Liver (tissue), 9 donors: Measurements from ENCODE around the gene URAD. TPM values are rescaled to one million over a fixed set of nuclear protein-coding genes. Genes with fewer than 3 reads are reported as not detected.

ENCODE experiments used
- DNase-seq: peaks from one replicate; pipeline ENCODE4 v3.0.0-alpha.2; 2017; ENCODE audit warnings: low spot score
- H3K27ac ChIP-seq, 2 donors: one replicate each; pipeline ENCODE4 v1.7.0; 2013; ENCODE audit warnings: inconsistent platforms in 2 of 2, low read length in 2 of 2, control low read depth in 1 of 2, low read depth in 1 of 2, mild to moderate bottlenecking in 1 of 2
- H3K27me3 ChIP-seq, 4 donors: one replicate each; pipeline versions ENCODE4 v1.6.1 to v1.7.0; 2013; ENCODE audit warnings: low read length in 3 of 4, inconsistent platforms in 1 of 4, mild to moderate bottlenecking in 1 of 4, moderate library complexity in 1 of 4; ENCODE audit not compliant: control insufficient read depth in 4 of 4, insufficient read depth in 4 of 4
- H3K36me3 ChIP-seq, 4 donors: one replicate each; pipeline versions ENCODE4 v1.6.1 to v1.7.0; 2013; ENCODE audit warnings: low read length in 3 of 4, mild to moderate bottlenecking in 3 of 4, low read depth in 1 of 4, moderate library complexity in 1 of 4; ENCODE audit not compliant: control insufficient read depth in 4 of 4, insufficient read depth in 3 of 4
- H3K4me1 ChIP-seq, 4 donors: one replicate each; pipeline versions ENCODE4 v1.6.1 to v1.7.0; 2013; ENCODE audit warnings: low read length in 3 of 4, mild to moderate bottlenecking in 3 of 4, moderate library complexity in 1 of 4; ENCODE audit not compliant: control insufficient read depth in 4 of 4, insufficient read depth in 4 of 4
- H3K4me3 ChIP-seq, 3 donors: one replicate each; pipeline versions ENCODE4 v1.6.1 to v1.7.0; 2013; ENCODE audit warnings: low read length in 3 of 3, control low read depth in 1 of 3, low read depth in 1 of 3, mild to moderate bottlenecking in 1 of 3
- H3K9ac ChIP-seq, 2 donors: one replicate each; pipeline ENCODE4 v1.7.0; 2013; ENCODE audit warnings: low read length in 2 of 2, mild to moderate bottlenecking in 2 of 2, moderate library complexity in 2 of 2, control low read depth in 1 of 2, low read depth in 1 of 2
- H3K9me3 ChIP-seq, 4 donors: one replicate each; pipeline versions ENCODE4 v1.6.1 to v1.7.0; 2013; ENCODE audit warnings: low read length in 3 of 4; ENCODE audit not compliant: control insufficient read depth in 4 of 4
- EGR1 ChIP-seq, 2 donors: IDR thresholded peaks; 2 replicates each; pipeline ENCODE4 v1.6.1; 2016 to 2018; ENCODE audit warnings: antibody characterized with exemption in 2 of 2, low read depth in 2 of 2
- FOXA1 ChIP-seq: IDR thresholded peaks from 2 replicates; pipeline ENCODE4 v1.6.1; 2016; ENCODE audit warnings: antibody characterized with exemption
- FOXA2 ChIP-seq: IDR thresholded peaks from 2 replicates; pipeline ENCODE4 v1.6.1; 2016; ENCODE audit warnings: antibody characterized with exemption
- GABPA ChIP-seq, 2 donors: IDR thresholded peaks in 1 of 2; conservative IDR thresholded peaks in 1 of 2; 2 replicates each; pipeline ENCODE4 v1.6.1; 2016; ENCODE audit warnings: antibody characterized with exemption in 2 of 2, mild to moderate bottlenecking in 1 of 2, moderate library complexity in 1 of 2
- HNF4A ChIP-seq, 2 donors: conservative IDR thresholded peaks; 2 replicates each; pipeline ENCODE4 v1.6.1; 2016; ENCODE audit warnings: antibody characterized with exemption in 2 of 2, mild to moderate bottlenecking in 2 of 2
- HNF4G ChIP-seq: IDR thresholded peaks from 2 replicates; pipeline ENCODE4 v1.6.1; 2016; ENCODE audit warnings: antibody characterized with exemption
- JUND ChIP-seq, 2 donors: IDR thresholded peaks; 2 replicates each; pipeline ENCODE4 v1.6.1; 2016; ENCODE audit warnings: antibody characterized with exemption in 2 of 2
- NR2F2 ChIP-seq: IDR thresholded peaks from 2 replicates; pipeline ENCODE4 v1.6.1; 2016; ENCODE audit warnings: antibody characterized with exemption
- RAD21 ChIP-seq, 2 donors: IDR thresholded peaks; 2 replicates each; pipeline ENCODE4 v1.6.1; 2016; ENCODE audit warnings: antibody characterized with exemption in 2 of 2, mild to moderate bottlenecking in 2 of 2
- RXRA ChIP-seq, 2 donors: IDR thresholded peaks; 2 replicates each; pipeline ENCODE4 v1.6.1; 2017 to 2018; ENCODE audit warnings: antibody characterized with exemption in 2 of 2, mild to moderate bottlenecking in 1 of 2
- SP1 ChIP-seq: IDR thresholded peaks from 2 replicates; pipeline ENCODE4 v1.6.1; 2018; ENCODE audit warnings: antibody characterized with exemption, mild to moderate bottlenecking
- TAF1 ChIP-seq: conservative IDR thresholded peaks from 2 replicates; pipeline ENCODE4 v1.6.1; 2016; ENCODE audit warnings: antibody characterized with exemption, mild to moderate bottlenecking
- YY1 ChIP-seq: IDR thresholded peaks from 2 replicates; pipeline ENCODE4 v1.6.1; 2016; ENCODE audit warnings: antibody characterized with exemption, mild to moderate bottlenecking
- WGBS: extraction: QIAGEN DNeasy Blood & Tissue Kit; methylation state at CpG from one replicate; pipeline ENCODE4 v1.1.7; 2013; 5-methylcytosine and 5-hydroxymethylcytosine counted together
- polyA plus RNA-seq, 2 donors: library from polyadenylated mRNA; stranded (reverse) in 1 of 2; unstranded in 1 of 2; fragments of 200-250 nt in 1 of 2; fragments of >200 nt in 1 of 2; fragmentation: Nextera tagmentation in 1 of 2; extraction: Ambion mirVana in 1 of 2; gene quantifications; one replicate each; pipeline versions ENCODE4 v1.2.1 to v1.2.3, GENCODE V29; 2013 to 2015
- total RNA-seq, 2 donors: library from RNA; depleted of rRNA; stranded (reverse); fragments of >200 nt; gene quantifications; one replicate each; pipeline ENCODE4 v1.2.3, GENCODE V29; 2014
- TF ChIP-seq, protein P1 (sequence below): IDR thresholded peaks from 2 replicates; pipeline ENCODE4 v1.6.1; 2016; ENCODE audit warnings: antibody characterized with exemption
- TF ChIP-seq, protein P2 (sequence below): IDR thresholded peaks from 2 replicates; pipeline ENCODE4 v1.6.1; 2016; ENCODE audit warnings: antibody characterized with exemption
- TF ChIP-seq, protein P3 (sequence below): IDR thresholded peaks from 2 replicates; pipeline ENCODE4 v1.6.1; 2016; ENCODE audit warnings: antibody characterized with exemption
- TF ChIP-seq, protein P4 (sequence below): fragments of 150-350 bp; IDR thresholded peaks from 2 replicates; pipeline ENCODE4 v1.5.1; 2017; ENCODE audit warnings: improper control_type of control experiment, low read depth, low read length; ENCODE audit not compliant: missing input control
- TF ChIP-seq, protein P5 (sequence below): IDR thresholded peaks from 2 replicates; pipeline ENCODE4 v1.6.1; 2016; ENCODE audit warnings: antibody characterized with exemption, mild to moderate bottlenecking
- donor health status: healthy.
- donor health status: healthy.
- donor health status: healthy.
- donor health status: healthy.
- donor health status: healthy.

The URAD gene
- total and polyA plus RNA-seq, 4 donors = not detected

DNA sequence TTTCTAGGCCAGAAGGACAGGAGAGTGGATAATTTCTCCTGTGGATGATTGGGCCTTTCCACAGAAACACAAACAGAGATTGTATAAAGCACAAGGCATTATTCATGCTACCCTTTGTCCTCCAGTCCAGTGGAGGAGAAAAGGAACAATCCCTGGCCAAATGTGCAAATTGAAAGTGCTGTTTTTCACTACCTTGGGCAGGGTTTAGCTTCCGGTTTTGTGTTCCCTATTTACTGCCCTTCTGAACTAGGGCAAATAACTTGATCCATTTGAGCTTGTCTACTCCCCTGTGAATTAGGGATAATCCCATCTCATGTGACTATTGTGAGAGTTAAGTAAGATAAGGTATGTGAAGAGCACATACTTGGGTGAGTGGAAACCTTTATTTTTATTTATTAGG is 55.4 kb downstream of the URAD start (continued):
- TF ChIP-seq, protein P1, sequence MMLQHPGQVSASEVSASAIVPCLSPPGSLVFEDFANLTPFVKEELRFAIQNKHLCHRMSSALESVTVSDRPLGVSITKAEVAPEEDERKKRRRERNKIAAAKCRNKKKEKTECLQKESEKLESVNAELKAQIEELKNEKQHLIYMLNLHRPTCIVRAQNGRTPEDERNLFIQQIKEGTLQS = no peak
- TF ChIP-seq NR2F2 = no peak

DNA sequence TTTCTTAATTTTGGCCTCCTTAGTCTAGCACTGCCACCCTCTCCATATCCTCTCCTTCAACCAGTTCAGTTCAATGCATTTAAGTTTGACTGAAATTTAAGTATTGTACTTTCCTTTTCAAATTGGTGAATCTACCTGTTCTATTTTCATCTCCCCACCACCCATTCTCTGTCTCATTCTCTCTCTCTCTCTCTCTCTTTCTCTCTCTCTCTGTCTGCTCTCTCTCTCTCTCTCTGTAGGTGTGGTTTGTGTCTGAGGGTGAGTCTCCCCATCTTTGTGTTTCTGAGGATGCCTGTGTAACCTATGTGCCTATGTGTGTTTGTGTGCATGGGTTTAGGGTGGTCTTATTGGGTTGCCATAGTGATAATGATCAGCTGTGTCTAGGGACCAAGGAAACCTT is 58.6 kb downstream of the URAD start:
- Histone ChIP-seq H3K4me1 (peaks cover 0 to 8% (median 2%) of the 10 kb centered on the region in 4 donors), H3K36me3 (no peaks in the 10 kb centered on the region), H3K27me3 (peaks cover 5 to 17% (median 16%) of the 10 kb centered on the region in 4 donors), H3K4me3 (no peak overlapping the region), H3K9me3 (no peaks in the 10 kb centered on the region), H3K9ac (no peak overlapping the region), H3K27ac (no peak overlapping the region)
- TF ChIP-seq RAD21 (IDR thresholded peaks at IDR 0.05) (no peak), GABPA (IDR thresholded peaks at IDR 0.05 in 1 of 2, conservative IDR thresholded peaks at IDR 0.05 in 1 of 2) (no peak)
- DNase-seq = no peak

DNA sequence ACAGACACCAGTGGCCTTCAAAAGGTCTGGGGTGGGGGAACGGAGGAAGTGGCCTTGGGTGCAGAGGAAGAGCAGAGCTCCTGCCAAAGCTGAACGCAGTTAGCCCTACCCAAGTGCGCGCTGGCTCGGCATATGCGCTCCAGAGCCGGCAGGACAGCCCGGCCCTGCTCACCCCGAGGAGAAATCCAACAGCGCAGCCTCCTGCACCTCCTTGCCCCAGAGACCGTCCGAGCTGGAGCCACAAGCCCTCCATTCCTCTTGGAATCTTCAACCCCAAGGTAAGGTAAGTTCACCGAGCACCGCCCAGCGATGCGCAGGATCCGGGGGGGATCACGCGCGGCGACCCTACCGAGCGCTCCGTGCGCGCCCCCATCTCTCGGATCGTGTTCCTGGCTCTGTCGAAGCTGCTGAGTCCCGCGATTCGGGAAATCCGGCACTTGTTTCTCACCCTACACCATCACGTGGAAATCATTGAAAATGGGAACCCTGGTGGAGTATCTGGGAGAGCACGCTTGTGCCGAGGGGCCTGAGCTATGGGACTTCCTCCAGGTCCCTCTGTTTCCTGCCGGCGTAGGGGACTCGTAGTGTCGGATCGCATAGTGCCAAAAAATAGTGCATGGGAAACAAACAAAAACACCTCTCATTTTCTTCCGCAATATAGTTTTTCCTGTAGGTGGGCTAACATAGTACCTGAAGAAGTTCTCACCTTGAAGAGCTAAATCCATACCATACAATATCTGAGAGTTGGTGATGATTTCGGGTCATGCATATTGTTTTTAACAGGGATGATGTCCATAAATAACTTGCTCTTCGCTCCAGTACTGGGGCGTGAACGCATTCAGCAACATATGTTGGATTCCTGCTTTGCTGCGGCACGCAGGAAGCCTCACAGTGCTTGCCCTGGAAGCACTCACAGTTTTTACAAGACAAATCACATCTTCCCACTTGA is 59.4 kb downstream of the URAD start:
- Histone ChIP-seq H3K27me3 (peaks cover 5 to 22% (median 19%) of the 10 kb centered on the region in 4 donors), H3K27ac (no peak overlapping the region), H3K36me3 (no peaks in the 10 kb centered on the region), H3K4me1 (peaks cover 0 to 8% (median 3%) of the 10 kb centered on the region in 4 donors), H3K9ac (no peak overlapping the region), H3K9me3 (no peaks in the 10 kb centered on the region), H3K4me3 (no peak overlapping the region)
- no peak for DNase-seq
- 9% methylated on average over 48 of the region's 48 CpGs for WGBS
- TF ChIP-seq TAF1 (no peak), SP1 (no peak), FOXA2 (no peak), FOXA1 (no peak), HNF4G (no peak), GABPA (IDR thresholded peaks at IDR 0.05 in 1 of 2, conservative IDR thresholded peaks at IDR 0.05 in 1 of 2) (no peak), NR2F2 (no peak), JUND (IDR thresholded peaks at IDR 0.05) (no peak), EGR1 (IDR thresholded peaks at IDR 0.05; ENCODE audit: low read depth in 2 of 2) (no peak), RAD21 (IDR thresholded peaks at IDR 0.05) (no peak), RXRA (IDR thresholded peaks at IDR 0.05) (no peak), HNF4A (conservative IDR thresholded peaks at IDR 0.05) (no peak), YY1 (no peak)
- TF ChIP-seq, protein P2, sequence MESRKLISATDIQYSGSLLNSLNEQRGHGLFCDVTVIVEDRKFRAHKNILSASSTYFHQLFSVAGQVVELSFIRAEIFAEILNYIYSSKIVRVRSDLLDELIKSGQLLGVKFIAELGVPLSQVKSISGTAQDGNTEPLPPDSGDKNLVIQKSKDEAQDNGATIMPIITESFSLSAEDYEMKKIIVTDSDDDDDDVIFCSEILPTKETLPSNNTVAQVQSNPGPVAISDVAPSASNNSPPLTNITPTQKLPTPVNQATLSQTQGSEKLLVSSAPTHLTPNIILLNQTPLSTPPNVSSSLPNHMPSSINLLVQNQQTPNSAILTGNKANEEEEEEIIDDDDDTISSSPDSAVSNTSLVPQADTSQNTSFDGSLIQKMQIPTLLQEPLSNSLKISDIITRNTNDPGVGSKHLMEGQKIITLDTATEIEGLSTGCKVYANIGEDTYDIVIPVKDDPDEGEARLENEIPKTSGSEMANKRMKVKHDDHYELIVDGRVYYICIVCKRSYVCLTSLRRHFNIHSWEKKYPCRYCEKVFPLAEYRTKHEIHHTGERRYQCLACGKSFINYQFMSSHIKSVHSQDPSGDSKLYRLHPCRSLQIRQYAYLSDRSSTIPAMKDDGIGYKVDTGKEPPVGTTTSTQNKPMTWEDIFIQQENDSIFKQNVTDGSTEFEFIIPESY = no peak
- TF ChIP-seq, protein P3, sequence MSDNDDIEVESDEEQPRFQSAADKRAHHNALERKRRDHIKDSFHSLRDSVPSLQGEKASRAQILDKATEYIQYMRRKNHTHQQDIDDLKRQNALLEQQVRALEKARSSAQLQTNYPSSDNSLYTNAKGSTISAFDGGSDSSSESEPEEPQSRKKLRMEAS = no peak
- TF ChIP-seq, protein P1 = no peak
- TF ChIP-seq, protein P4, sequence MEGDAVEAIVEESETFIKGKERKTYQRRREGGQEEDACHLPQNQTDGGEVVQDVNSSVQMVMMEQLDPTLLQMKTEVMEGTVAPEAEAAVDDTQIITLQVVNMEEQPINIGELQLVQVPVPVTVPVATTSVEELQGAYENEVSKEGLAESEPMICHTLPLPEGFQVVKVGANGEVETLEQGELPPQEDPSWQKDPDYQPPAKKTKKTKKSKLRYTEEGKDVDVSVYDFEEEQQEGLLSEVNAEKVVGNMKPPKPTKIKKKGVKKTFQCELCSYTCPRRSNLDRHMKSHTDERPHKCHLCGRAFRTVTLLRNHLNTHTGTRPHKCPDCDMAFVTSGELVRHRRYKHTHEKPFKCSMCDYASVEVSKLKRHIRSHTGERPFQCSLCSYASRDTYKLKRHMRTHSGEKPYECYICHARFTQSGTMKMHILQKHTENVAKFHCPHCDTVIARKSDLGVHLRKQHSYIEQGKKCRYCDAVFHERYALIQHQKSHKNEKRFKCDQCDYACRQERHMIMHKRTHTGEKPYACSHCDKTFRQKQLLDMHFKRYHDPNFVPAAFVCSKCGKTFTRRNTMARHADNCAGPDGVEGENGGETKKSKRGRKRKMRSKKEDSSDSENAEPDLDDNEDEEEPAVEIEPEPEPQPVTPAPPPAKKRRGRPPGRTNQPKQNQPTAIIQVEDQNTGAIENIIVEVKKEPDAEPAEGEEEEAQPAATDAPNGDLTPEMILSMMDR = no peak
- TF ChIP-seq, protein P5, sequence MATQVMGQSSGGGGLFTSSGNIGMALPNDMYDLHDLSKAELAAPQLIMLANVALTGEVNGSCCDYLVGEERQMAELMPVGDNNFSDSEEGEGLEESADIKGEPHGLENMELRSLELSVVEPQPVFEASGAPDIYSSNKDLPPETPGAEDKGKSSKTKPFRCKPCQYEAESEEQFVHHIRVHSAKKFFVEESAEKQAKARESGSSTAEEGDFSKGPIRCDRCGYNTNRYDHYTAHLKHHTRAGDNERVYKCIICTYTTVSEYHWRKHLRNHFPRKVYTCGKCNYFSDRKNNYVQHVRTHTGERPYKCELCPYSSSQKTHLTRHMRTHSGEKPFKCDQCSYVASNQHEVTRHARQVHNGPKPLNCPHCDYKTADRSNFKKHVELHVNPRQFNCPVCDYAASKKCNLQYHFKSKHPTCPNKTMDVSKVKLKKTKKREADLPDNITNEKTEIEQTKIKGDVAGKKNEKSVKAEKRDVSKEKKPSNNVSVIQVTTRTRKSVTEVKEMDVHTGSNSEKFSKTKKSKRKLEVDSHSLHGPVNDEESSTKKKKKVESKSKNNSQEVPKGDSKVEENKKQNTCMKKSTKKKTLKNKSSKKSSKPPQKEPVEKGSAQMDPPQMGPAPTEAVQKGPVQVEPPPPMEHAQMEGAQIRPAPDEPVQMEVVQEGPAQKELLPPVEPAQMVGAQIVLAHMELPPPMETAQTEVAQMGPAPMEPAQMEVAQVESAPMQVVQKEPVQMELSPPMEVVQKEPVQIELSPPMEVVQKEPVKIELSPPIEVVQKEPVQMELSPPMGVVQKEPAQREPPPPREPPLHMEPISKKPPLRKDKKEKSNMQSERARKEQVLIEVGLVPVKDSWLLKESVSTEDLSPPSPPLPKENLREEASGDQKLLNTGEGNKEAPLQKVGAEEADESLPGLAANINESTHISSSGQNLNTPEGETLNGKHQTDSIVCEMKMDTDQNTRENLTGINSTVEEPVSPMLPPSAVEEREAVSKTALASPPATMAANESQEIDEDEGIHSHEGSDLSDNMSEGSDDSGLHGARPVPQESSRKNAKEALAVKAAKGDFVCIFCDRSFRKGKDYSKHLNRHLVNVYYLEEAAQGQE = no peak
